Globus pallidus (tissue), 1 donor: ENCODE measurements around the gene PRDM12.

Source experiments
- DNase-seq: peaks from one replicate; pipeline ENCODE4 v3.0.0-alpha.2; 2015; ENCODE audit warnings: low spot score

Gene PRDM12

DNA sequence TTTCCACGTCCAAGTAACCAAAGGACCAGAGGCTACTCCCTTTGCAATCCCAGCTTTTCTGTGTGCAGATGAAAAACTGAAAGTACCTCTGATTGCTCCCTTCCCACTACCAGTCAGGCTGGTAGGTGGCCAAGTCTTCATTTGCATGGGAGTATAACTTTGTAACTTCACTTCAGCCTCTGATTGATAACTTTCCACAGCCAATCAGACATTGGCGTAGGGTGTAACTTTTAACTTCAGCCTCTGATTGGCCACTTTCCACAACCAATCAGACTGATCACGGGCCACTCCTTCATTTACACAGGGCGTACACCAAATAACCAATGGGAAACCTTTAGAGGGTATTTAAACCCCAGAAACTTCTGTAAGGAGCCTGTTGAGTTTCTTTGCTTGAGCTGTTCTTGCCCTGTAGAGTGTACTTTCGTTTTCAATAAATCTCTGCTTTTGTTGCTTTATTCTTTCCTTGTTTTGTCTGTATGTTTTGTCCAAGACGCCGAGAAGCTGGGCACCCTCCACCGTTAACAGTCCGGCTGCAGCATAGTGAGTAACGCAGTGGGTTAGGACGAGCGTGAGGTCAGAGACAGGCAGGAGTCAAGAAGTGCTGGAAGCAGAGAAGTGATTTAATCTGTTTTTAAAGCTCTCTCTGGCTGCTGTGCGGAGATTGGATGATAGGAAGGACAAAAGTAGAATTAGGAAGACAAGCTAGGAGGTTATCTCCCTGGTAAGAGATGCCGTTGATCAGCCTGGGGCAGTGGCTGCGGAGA lies 25.7 kb downstream of the PRDM12 start:
- DNase-seq = peak; percentile 76

DNA sequence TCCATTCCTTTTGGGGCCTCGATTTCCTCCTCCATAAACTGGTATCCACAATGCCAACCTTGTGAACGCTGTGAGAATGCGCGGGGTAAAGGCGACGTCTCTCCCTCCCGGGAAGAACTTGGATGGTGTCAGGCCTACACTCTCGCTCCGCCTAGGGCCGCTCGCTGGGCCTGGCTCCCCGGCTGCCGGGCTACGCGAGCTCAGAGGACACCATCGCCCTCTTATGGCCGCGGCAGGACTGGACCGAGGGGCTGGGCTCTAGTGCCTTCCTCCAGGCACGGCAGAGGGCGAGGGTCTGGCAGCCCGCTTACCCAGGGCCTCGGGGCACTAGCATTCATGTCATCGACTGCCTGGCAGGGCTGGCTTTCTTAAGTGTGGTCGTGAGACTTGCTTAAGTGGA lies 27.9 kb downstream of the PRDM12 start:
- DNase-seq = peak; percentile 46

DNA sequence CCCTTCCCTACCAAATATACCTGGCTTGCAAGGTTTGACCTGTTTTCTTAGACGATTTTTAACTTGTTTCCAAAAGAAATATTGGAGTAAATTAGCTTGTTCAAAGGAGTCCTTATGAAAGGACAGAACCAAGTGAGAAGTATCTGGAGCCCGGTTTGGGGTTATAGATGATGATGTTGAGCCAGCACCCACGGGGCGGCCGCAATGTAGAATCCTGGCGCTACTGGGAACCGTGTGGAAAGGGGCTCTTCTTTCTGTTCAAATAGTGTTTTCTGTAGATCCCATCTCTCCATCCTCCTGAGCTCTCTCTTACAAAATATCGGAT lies 28.7 kb downstream of the PRDM12 start:
- no peak for DNase-seq

DNA sequence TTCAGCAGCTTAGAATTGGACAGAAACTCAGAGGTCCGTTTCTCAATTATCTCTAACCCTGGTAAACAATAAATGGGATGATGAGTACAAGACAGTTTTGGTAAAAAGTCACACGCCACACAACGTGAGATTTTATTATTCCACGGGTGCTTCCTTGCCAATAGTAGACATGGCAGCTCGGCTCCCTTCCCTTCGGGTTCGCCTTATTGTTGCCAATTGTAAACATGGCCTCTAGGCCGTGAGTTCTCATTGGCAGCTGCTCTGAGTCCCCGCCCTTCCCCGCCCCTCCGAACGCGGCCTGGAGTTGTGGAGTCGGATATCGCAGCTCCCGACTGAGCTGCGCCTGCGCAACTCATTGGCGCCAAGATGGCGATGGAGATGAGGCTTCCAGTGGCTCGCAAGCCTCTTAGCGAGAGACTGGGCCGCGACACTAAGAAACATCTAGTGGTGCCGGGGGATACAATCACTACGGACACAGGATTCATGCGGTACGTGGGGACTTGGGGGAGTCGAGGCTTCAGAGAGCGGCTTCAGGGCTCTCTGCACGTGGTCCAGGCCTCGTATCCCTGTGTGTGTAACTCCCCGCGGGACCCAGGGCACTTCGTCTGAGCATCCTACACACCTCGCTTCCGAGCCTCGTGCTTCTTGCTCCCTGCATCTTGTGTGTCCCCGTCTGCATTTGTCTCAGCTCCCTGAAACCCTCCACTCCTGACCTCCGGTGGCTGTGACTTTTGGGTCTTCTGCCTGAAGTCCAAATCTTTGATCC lies 29.2 kb downstream of the PRDM12 start, which contains the start of gene EXOSC2:
Gene EXOSC2 (plus strand): TSS at position 355 of the 766 bp plus-strand sequence. CDS start 12 bp downstream, at position 367.
- peak; percentile 99 for DNase-seq

DNA sequence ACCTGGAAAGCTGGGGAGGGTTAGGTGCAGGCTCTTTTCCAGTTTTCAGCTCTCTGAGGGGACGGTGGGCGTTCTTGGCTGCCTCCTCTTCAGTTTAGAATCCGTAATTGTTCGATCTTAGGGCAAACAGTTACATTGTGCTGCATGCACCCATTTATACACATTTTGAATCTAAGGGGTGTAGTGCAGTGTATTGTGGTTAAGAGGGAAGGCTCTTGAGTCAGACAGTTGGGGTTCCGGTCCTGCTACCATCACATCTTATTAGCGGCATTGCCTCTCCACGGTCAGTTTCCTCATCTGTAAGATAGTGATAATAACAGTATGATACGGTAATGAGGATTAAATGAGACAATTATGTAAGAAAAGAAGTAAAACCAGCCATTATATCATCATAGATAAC lies 29.8 kb downstream of the PRDM12 start:
- DNase-seq = no peak

DNA sequence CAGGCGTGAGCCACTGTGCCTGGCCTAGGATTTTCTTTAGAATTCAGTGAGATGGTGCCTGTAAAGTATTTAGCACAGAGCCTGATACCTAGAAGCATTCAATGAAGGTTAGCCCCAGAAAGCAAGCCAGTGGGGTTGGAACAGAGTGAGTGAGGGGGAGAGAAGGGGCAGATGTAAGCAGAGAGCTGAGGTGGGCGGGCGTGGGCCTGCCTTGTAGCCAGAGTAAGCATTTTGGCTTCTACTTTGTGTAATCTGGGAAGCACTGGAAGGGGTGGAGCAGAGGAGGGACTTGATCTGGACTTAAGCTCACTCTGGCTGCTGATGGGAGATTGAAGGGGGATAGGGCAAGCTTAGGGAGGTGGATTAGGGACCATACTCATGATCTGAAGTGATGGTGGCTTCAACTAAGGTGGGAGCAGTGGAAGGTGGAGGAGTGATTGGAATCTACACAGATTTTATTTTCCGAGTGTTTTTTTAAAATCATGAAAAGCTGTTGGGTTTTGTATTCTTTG lies 31.8 kb downstream of the PRDM12 start:
- DNase-seq = no peak

DNA sequence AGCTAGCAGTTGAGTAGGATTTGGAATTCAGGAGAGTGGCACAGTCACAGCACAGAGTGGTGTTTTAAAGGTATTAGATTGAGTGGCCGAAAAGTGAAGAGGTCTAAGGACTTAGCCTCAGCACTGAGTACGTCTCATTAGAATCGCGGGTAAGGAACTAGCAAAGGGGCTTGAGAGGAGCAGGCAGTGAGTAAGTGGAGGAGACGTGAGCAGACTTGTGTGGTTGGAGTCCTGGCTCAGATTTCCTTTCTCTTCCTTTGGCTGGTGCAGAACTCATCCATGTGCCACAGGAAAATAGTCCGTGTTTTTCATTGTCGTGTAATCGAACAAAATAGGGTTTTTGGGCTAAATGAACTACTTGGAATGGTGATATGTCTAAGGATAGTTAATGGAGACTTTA lies 32.6 kb downstream of the PRDM12 start:
- DNase-seq = no peak

DNA sequence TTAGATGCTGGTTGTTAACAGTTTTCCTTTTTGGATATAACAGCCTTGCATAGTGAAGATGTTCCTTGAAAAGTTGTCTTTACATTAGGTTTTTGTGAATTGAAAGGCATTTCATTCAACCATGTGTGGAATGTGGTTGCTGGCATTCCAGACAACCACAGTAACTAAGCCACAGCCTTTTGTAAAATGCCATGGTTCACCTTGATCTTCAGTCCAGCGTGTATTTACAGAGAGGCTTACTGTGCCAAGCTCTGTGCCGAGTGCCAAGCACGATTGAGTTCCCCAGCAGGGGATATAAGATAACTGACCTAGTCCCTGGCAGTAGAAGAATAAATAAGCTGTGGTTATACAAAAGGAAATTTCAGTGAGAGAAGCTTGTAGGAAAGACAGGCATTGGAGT lies 34.1 kb downstream of the PRDM12 start:
- no peak for DNase-seq

DNA sequence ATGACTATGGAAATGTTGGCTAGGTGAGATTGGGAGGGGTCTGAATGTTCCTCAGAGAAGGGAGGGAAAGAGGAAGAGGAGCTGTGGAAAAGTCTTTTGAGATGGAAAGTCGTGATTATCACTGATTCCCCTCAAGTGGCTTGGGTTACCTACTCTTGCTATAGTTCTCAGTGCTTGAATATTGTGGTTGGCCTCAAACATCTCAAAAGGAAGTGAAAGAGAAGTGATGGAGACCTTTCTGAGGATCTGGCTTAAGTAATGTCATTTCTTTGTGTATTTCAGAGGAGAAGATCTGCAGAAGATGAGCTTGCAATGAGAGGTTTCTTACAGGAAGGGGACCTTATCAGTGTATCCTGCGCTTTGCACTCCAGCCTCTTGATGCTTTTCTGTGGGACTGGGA lies 34.7 kb downstream of the PRDM12 start:
- no peak for DNase-seq

DNA sequence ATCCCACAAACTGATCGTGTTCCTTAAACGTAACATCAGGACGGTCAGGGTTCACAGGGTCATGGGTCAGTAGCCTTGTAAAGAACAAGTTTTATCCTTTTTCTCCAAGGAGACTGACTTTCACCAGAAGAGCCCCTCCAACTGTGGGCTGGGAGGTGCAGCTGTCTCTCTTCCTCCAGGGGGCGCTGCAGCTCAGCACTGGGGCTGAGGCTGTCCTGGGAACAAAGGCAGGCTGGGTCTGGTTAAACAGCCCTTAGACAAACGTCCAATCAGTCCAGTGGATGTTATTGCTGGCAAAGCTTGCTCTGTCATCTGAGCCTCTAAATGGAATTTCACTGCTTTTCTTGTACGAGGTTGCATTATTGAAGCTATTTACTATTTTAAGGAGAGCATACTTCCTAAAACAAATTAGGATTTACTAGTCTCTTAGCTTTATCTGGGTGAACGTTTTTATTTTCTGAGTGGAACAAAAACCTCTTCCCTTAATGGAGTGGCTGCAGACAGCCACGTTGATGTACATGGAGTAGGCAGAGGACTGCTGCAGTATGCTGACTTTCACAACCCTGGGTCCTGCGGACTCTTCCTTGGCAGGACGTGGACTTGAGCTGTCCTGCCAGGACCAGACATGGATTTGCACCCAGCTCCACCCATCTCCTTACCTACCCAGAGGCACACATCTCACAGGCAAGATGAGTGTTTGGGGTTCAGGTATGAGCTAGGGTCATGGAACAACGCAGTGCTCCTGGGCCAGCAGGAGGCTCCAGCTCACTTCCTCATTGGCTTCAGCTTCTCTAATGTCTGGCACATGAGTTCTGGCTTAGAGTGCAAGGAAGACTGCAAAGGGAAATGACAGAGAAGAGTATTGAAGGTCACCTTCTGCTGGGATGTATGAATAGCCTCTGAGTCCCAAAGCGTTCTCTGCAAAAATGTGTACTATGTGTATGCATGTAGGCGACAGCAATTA lies 36.9 kb downstream of the PRDM12 start:
- DNase-seq = peak; percentile 84

DNA sequence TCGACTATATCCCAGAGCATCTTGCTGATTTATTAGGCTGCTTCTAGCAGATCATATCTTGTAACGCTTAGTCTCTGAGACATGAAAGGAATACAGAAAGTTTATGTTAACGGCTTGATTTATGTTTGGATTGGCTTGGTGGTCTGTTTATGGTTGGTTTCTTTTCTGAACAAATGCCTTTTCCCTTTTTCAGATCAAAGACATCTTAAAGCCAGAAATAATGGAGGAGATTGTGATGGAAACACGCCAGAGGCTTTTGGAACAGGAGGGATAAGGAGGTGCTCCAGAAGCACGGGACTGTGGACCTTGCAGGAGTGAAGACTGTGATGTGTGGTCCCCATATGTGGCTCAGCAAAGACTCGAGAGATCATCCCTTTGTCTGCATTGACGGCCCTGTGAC lies 39.1 kb downstream of the PRDM12 start:
- DNase-seq = no peak

DNA sequence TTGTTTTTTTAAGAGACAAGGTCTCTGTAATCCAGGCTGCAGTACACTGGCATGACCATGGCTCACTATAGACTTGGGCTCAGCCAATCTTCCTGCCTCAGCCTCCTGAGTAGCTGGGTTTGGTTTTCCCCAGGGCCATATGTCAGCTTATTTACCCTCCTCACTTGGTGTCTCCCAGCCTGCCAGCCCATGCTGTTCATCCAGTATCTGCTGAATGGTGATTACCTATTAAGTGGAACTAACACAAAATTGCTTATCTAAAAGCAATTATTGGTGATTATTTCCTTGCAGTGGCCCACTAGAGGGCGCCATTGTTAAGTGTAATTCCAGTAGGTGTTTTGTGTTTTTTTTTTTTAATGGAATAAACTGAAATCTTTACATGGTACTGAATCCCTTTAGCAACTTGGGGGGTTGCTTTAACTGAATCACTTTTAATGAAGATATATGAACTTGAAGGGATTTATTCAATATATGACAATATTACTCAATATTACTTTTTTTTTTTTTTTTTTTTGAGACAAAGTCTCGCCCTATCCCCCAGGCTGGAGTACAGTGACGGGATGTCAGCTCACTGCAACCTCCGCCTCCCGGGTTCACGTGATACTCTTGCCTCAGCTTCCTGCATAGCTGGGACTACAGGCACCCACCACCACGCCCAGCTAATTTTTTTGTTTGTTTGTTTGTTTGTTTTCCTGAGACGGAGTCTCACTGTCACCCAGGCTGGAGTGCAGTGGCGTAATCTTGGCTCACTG lies 43.0 kb downstream of the PRDM12 start:
- peak; percentile 38 for DNase-seq

DNA sequence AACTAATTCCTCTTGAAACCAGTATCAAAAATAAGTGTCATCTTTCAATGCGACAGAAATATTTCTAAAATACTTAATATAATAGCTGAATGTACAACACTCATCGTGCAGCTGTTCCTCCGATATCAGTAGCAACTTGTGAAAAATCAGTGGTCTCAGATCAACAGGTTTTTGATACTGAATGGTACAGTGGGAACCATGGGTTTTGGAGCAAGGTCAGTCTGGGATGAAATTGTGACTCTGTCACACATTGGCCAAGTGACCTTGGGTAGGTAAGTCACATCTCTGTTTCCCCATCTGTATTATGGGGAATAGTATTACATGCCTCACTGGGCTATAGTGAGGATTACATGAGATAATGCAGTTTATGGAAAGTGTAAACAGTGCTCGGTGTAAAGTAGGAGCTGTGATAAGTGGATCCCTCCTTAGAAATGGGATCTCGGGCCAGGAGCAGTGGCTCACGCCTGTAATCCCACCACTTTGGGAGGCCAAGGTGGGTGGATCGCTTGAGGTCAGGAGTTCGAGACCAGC lies 46.5 kb downstream of the PRDM12 start:
- no peak for DNase-seq

DNA sequence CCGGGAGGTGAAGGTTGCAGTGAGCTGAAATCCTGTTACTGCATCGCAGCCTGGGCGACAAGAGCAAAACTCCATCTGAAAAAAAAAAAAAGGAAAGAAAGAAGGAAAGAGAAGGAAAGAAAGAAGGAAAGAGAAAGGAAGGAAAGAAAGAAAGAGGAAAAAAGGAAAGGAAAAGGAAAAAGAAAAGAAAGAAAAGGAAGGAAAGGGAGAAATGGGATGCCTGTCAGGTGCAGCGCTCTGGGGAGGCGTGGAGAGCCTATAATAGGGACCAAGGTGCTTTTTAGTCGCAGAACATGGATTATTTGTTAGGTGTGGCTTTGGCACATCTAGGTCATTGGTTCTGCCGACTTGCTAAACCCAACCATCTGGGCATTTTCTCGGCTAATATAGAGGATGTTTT lies 47.1 kb downstream of the PRDM12 start:
- DNase-seq = no peak

DNA sequence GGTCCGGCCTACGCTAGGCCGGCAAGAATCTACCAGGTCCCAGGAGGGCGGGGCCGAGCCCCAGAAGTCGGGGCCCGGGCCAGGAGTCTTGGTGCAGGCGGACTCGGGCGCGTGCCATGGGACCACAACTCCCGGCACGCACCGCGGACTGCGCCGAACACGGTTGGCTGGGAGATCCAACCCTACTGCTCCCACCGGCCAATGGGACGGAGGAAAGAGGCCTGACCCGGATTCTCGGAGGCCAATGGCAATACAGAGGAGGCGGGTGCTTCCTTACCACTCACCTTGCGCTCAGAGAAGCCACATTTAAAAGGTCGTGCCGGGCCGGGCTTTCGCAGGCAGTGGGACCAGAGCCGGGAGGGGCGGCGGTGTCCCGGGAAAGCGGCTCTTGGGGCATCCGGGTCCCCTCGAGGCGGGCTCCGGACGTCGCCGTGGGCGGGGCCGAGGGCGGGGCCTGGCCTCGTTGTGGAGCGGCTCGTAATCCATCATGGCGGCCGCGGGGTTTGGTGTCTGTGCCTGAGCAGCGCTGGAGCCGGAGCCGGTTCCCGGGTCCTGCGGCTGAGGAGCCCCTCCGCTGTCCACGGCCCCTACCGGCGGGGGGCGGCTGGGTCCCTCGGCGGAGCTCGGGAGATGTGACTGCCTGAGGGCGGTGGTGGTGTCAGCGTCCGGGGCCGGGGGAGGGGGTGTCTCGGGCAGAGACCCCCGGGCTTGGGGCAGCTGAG lies 48.3 kb downstream of the PRDM12 start:
- DNase-seq = peak; percentile 97

DNA sequence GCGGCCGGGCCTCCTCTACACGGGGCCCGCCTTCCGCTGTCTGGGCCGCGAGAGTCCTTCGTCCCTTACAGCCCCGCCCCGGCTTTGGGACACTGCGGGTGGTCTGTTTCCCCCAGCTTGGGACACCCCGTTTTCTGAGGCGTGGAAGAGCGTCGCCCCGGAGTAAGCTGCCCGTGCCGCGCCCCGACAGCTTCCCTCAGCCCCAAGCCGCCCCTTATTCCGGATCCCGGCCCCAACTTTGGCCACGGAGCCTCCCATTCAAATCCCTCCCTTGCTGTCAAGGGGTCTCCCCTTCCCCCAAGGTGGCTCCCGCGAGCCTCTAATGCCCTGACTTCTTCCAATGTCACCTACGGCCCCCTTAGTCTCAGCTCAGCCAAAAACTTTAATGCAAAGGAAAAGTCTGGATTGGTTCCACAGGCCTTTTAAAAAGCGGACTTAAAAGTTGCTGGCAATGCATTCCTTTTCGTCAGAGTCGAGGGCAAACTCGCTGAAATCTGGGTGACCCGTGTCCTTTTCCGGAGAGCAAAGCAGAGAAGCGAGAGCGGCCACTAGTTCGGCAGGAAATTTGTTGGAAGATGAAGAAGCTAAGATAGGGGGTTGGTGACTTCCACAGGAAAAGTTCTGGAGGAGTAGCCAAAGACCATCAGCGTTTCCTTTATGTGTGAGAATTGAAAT lies 49.0 kb downstream of the PRDM12 start:
- peak; percentile 36 for DNase-seq

DNA sequence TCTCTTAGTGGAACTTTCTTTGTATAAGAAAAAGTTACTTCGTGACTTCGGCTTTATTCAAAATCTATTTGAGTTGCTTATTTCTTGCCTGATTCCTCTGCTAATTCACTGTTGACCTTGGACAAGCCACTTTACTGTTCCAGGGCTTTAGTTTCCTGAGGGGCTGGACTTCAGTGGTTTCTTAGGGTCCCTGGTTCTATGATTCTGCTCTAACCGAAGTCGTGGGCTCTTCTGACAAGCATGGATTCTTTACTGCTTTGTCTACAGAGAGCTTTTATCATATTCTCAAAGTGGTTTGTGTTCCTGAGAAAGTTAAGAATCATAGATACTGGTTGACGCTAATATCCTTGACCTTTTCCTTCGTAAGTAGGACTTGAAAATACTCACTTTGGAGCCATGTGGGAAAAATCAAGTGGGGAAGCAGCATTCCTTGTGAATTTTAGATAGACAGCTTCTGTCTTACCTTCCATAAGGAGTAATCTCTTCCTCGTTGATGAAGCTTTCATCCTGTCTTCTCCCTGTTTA lies 50.3 kb downstream of the PRDM12 start:
- DNase-seq = no peak

DNA sequence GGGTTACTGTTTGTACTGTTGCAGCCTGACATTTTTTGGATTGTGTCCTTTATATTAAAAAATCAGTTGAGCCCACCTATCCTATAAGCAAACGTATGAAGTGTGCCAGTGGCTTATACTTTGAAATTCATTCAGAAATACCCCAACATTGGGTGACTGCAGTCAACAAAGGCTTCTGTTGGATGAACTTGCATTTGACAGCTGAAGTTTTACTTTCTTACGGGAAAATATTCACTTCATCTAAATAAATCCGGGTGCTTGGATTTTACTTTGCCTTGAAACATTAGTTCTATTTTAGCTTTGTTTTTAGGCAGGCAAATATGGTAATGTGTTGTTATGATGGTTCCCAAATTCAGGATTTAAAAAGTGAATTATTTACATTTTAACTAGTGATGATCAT lies 50.9 kb downstream of the PRDM12 start:
- no peak for DNase-seq

DNA sequence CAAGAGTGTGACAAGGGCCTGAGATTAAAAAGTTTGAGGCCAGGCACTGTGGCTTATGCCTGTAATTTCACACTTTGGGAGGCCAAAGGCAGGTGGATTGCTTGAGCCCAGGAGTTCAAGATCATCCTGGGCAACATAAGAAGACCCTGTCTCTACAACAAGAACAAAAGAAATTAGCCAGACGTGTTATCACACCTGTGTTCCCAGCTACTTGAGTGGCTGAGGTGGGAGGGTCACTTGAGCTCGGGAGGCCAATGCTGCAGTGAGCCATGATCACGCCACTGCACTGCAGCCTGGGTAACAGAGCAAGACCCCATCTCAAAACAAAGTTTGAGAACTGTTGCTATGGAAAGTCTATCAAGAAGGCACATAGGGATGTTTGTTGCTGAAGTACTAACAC lies 54.2 kb downstream of the PRDM12 start:
- DNase-seq = no peak

DNA sequence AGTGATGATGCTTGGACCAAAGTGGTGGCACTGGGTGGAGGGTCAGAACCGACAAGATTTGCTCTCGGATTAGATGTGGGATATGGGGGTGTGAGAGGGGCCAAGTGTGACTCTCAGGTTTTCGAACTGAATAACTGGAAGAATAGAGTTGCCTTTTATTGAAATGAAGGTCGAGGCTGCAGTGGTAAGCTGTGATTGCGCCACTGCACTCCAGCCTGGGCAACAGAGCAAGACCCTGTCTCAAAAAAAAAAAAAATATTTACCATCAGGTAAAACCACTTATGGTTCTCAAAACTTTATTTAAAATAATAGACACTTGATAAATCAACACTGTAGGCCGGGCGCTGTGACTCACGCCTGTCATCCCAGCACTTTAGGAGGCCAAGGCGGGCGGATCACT lies 56.4 kb downstream of the PRDM12 start:
- DNase-seq = no peak
